LNCAP (cell line): ENCODE data around the gene TBC1D19.

ENCODE experiments used
- TF ChIP-seq, protein P1 (sequence below): fragments of 450-650 bp; IDR thresholded peaks from 2 replicates; pipeline ENCODE4 v1.5.1; 2017; ENCODE audit warnings: mild to moderate bottlenecking

TBC1D19 gene

GRCh38 chr4:26701095-26701494 lies 117.2 kb downstream of the TBC1D19 start:
- TF ChIP-seq, protein P1, sequence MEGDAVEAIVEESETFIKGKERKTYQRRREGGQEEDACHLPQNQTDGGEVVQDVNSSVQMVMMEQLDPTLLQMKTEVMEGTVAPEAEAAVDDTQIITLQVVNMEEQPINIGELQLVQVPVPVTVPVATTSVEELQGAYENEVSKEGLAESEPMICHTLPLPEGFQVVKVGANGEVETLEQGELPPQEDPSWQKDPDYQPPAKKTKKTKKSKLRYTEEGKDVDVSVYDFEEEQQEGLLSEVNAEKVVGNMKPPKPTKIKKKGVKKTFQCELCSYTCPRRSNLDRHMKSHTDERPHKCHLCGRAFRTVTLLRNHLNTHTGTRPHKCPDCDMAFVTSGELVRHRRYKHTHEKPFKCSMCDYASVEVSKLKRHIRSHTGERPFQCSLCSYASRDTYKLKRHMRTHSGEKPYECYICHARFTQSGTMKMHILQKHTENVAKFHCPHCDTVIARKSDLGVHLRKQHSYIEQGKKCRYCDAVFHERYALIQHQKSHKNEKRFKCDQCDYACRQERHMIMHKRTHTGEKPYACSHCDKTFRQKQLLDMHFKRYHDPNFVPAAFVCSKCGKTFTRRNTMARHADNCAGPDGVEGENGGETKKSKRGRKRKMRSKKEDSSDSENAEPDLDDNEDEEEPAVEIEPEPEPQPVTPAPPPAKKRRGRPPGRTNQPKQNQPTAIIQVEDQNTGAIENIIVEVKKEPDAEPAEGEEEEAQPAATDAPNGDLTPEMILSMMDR = no peak

- TF ChIP-seq, protein P1 = no peak
These were observed 117.9 kb downstream of the TBC1D19 start for GRCh38 chr4:26701786-26702227.

GRCh38 chr4:26707342-26707741 lies 123.5 kb downstream of the TBC1D19 start:
- TF ChIP-seq, protein P1 = no peak

DNA sequence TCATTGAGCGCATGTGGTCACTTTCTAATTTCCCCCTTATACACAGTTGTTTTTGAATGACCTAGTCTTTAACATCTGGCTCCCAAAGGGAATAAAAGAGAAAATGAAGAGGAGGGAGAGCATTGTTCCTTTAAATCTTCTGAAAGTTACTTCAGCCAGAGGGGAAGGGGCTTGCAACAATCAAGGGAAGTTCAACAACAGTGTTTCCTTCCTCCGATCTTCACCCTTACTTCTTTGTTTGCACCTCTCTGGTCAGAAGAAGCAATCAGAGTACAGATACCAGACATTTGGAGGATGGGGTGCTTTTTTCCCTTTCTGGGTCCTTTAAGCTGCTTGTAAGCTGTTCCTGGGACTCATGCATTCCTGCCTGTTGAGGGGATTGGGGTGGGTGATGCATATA lies 125.4 kb downstream of the TBC1D19 start:
- TF ChIP-seq, protein P1 = no peak

DNA sequence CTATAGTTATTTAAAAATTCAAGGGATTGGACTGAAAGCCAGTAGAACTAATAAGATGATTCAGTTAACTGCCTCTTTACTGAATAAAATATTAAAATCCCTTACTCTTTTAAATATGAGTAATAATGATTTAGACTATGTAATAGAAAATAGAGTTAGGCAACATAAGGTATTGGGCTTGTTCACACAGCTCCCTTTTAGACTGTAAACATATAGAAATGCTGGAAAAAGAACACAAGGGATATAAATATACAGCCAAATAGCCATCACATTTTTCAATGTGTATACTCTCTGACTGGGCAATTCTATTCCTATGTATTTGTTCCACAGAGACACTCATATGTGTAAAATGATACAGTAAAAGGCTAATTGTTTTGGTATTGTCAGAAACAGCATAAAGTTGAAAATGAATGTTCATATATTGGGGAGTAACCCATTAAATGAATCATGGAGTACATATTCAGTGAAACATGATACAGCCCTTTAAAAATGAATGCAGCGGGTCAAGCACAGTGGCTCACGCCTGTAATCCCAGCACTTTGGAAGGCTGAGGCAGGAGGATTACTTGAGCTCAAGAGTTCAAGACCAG lies 129.8 kb downstream of the TBC1D19 start:
- TF ChIP-seq, protein P1 = no peak

DNA sequence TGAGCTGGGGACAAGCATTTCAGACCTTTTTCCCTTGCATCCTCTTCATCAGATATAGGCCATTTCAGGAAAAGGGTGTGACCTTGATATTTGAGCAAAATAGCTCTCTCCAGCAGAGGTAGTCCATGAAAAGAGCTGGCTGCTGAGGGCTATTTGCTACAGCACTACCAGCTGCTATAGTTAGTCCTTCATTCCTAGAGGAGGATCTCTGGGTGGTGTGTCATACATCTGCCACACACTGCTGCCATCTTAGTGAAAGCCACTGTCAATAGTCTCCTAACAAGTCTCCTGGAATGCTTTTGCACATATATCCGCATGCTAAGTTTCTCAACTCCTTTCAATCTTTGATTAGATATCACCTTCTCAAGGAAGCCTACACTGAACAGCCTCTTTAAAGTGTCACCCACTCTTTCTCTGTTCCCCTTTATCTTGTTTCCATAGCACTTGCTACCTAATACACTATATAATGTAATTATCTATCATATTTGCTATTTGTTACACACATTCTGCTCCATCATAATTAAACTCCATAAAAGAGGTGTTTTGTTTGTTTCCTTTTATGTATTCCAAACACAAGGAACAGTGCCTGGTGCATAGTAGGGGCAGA lies 131.9 kb downstream of the TBC1D19 start:
- TF ChIP-seq, protein P1 = no peak

- TF ChIP-seq, protein P1 = no peak
These were observed 133.4 kb downstream of the TBC1D19 start for GRCh38 chr4:26717332-26717731.
